ENCODE measurements around the gene NFKBIL1.

NFKBIL1 gene

GRCh38 chr6:31574106-31575061, 27.0 kb downstream of the NFKBIL1 start:
- no peak for DNase-seq (ENCODE audit: low read depth, low spot score)
- no peaks in the 10 kb centered on the region for H3K9me3 ChIP-seq (ENCODE audit: insufficient read depth, low read length)
- H3K27me3 ChIP-seq (ENCODE audit: insufficient read depth, insufficient read length): no peaks in the 10 kb centered on the region
- H3K4me3 ChIP-seq (ENCODE audit: insufficient read length, low read depth): no peak overlapping the region
- TF ChIP-seq ZNF274 (IDR thresholded peaks at IDR 0.05; ENCODE audit: low read depth, low read length) (no peak), SUZ12 (IDR thresholded peaks at IDR 0.05; ENCODE audit: extremely low read depth, insufficient read depth, insufficient read length) (no peak), YY1 (IDR thresholded peaks at IDR 0.05; ENCODE audit: insufficient read depth, insufficient read length) (no peak)
- H3K9ac ChIP-seq (ENCODE audit: insufficient read length, low read depth): no peak overlapping the region
- peaks cover 11% of the 10 kb centered on the region for H3K4me1 ChIP-seq (ENCODE audit: insufficient read depth, insufficient read length)
- H3K36me3 ChIP-seq (ENCODE audit: insufficient read depth, insufficient read length, low read length): peaks cover 3% of the 10 kb centered on the region

DNA sequence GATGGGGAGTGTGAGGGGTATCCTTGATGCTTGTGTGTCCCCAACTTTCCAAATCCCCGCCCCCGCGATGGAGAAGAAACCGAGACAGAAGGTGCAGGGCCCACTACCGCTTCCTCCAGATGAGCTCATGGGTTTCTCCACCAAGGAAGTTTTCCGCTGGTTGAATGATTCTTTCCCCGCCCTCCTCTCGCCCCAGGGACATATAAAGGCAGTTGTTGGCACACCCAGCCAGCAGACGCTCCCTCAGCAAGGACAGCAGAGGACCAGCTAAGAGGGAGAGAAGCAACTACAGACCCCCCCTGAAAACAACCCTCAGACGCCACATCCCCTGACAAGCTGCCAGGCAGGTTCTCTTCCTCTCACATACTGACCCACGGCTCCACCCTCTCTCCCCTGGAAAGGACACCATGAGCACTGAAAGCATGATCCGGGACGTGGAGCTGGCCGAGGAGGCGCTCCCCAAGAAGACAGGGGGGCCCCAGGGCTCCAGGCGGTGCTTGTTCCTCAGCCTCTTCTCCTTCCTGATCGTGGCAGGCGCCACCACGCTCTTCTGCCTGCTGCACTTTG, 28.0 kb downstream of the NFKBIL1 start, which contains the start of gene TNF:
Gene TNF, plus strand, starts transcription at position 231 of the 567 bp plus-strand sequence. Its CDS starts 177 bp downstream, at position 408.
- H3K4me1 ChIP-seq (ENCODE audit: insufficient read depth, insufficient read length): peaks cover 12% of the 10 kb centered on the region
- peaks cover 3% of the 10 kb centered on the region for H3K36me3 ChIP-seq (ENCODE audit: insufficient read depth, insufficient read length, low read length)
- H3K9me3 ChIP-seq (ENCODE audit: insufficient read depth, low read length): no peaks in the 10 kb centered on the region
- TF ChIP-seq YY1 (IDR thresholded peaks at IDR 0.05; ENCODE audit: insufficient read depth, insufficient read length) (no peak), SUZ12 (IDR thresholded peaks at IDR 0.05; ENCODE audit: extremely low read depth, insufficient read depth, insufficient read length) (no peak), ZNF274 (IDR thresholded peaks at IDR 0.05; ENCODE audit: low read depth, low read length) (no peak)
- H3K9ac ChIP-seq (ENCODE audit: insufficient read length, low read depth): no peak within 1 kb of the TSS
- H3K27me3 ChIP-seq (ENCODE audit: insufficient read depth, insufficient read length): no peaks in the 10 kb centered on the region
- no peak for DNase-seq (ENCODE audit: low read depth, low spot score)
- H3K4me3 ChIP-seq (ENCODE audit: insufficient read length, low read depth): no peak within 1 kb of the TSS

DNA sequence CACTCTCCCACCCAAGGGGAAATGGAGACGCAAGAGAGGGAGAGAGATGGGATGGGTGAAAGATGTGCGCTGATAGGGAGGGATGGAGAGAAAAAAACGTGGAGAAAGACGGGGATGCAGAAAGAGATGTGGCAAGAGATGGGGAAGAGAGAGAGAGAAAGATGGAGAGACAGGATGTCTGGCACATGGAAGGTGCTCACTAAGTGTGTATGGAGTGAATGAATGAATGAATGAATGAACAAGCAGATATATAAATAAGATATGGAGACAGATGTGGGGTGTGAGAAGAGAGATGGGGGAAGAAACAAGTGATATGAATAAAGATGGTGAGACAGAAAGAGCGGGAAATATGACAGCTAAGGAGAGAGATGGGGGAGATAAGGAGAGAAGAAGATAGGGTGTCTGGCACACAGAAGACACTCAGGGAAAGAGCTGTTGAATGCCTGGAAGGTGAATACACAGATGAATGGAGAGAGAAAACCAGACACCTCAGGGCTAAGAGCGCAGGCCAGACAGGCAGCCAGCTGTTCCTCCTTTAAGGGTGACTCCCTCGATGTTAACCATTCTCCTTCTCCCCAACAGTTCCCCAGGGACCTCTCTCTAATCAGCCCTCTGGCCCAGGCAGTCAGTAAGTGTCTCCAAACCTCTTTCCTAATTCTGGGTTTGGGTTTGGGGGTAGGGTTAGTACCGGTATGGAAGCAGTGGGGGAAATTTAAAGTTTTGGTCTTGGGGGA, 28.7 kb downstream of the NFKBIL1 start:
- Histone ChIP-seq H3K9me3 (ENCODE audit: insufficient read depth, low read length) (no peaks in the 10 kb centered on the region), H3K4me1 (ENCODE audit: insufficient read depth, insufficient read length) (peaks cover 14% of the 10 kb centered on the region), H3K9ac (ENCODE audit: insufficient read length, low read depth) (no peak overlapping the region), H3K36me3 (ENCODE audit: insufficient read depth, insufficient read length, low read length) (peaks cover 3% of the 10 kb centered on the region), H3K27me3 (ENCODE audit: insufficient read depth, insufficient read length) (no peaks in the 10 kb centered on the region), H3K4me3 (ENCODE audit: insufficient read length, low read depth) (no peak overlapping the region)
- TF ChIP-seq YY1 (IDR thresholded peaks at IDR 0.05; ENCODE audit: insufficient read depth, insufficient read length) (no peak), ZNF274 (IDR thresholded peaks at IDR 0.05; ENCODE audit: low read depth, low read length) (no peak), SUZ12 (IDR thresholded peaks at IDR 0.05; ENCODE audit: extremely low read depth, insufficient read depth, insufficient read length) (no peak)
- DNase-seq (ENCODE audit: low read depth, low spot score): no peak

GRCh38 chr6:31576897-31577578, 29.6 kb downstream of the NFKBIL1 start:
- Histone ChIP-seq H3K9me3 (ENCODE audit: insufficient read depth, low read length) (no peaks in the 10 kb centered on the region), H3K36me3 (ENCODE audit: insufficient read depth, insufficient read length, low read length) (peaks cover 3% of the 10 kb centered on the region), H3K4me3 (ENCODE audit: insufficient read length, low read depth) (no peak overlapping the region), H3K4me1 (ENCODE audit: insufficient read depth, insufficient read length) (peaks cover 18% of the 10 kb centered on the region), H3K27me3 (ENCODE audit: insufficient read depth, insufficient read length) (no peaks in the 10 kb centered on the region), H3K9ac (ENCODE audit: insufficient read length, low read depth) (no peak overlapping the region)
- no peak for DNase-seq (ENCODE audit: low read depth, low spot score)
- TF ChIP-seq YY1 (IDR thresholded peaks at IDR 0.05; ENCODE audit: insufficient read depth, insufficient read length) (no peak), ZNF274 (IDR thresholded peaks at IDR 0.05; ENCODE audit: low read depth, low read length) (no peak), SUZ12 (IDR thresholded peaks at IDR 0.05; ENCODE audit: extremely low read depth, insufficient read depth, insufficient read length) (no peak)

GRCh38 chr6:31577579-31577966, 30.2 kb downstream of the NFKBIL1 start:
- Histone ChIP-seq H3K27me3 (ENCODE audit: insufficient read depth, insufficient read length) (no peaks in the 10 kb centered on the region), H3K4me3 (ENCODE audit: insufficient read length, low read depth) (no peak overlapping the region), H3K36me3 (ENCODE audit: insufficient read depth, insufficient read length, low read length) (peaks cover 3% of the 10 kb centered on the region), H3K4me1 (ENCODE audit: insufficient read depth, insufficient read length) (peaks cover 16% of the 10 kb centered on the region), H3K9me3 (ENCODE audit: insufficient read depth, low read length) (no peaks in the 10 kb centered on the region), H3K9ac (ENCODE audit: insufficient read length, low read depth) (no peak overlapping the region)
- no peak for DNase-seq (ENCODE audit: low read depth, low spot score)
- no peak for TF ChIP-seq YY1 (IDR thresholded peaks at IDR 0.05; ENCODE audit: insufficient read depth, insufficient read length)
- TF ChIP-seq ZNF274 (IDR thresholded peaks at IDR 0.05; ENCODE audit: low read depth, low read length): no peak
- TF ChIP-seq SUZ12 (IDR thresholded peaks at IDR 0.05; ENCODE audit: extremely low read depth, insufficient read depth, insufficient read length): no peak

- no peaks in the 10 kb centered on the region for H3K27me3 ChIP-seq (ENCODE audit: insufficient read depth, insufficient read length)
- H3K4me1 ChIP-seq (ENCODE audit: insufficient read depth, insufficient read length): peaks cover 13% of the 10 kb centered on the region
- TF ChIP-seq ZNF274 (IDR thresholded peaks at IDR 0.05; ENCODE audit: low read depth, low read length): no peak
- TF ChIP-seq SUZ12 (IDR thresholded peaks at IDR 0.05; ENCODE audit: extremely low read depth, insufficient read depth, insufficient read length): no peak
- no peak for TF ChIP-seq YY1 (IDR thresholded peaks at IDR 0.05; ENCODE audit: insufficient read depth, insufficient read length)
- H3K36me3 ChIP-seq (ENCODE audit: insufficient read depth, insufficient read length, low read length): peaks cover 3% of the 10 kb centered on the region
- DNase-seq (ENCODE audit: low read depth, low spot score): no peak
- no peaks in the 10 kb centered on the region for H3K9me3 ChIP-seq (ENCODE audit: insufficient read depth, low read length)
- H3K4me3 ChIP-seq (ENCODE audit: insufficient read length, low read depth): no peak overlapping the region
- no peak overlapping the region for H3K9ac ChIP-seq (ENCODE audit: insufficient read length, low read depth)
Measured at GRCh38 chr6:31578184-31579118, 31.0 kb downstream of the NFKBIL1 start.
